ENCODE results near the gene TAF6L. TPM values are rescaled to one million over a fixed set of nuclear protein-coding genes. Genes with fewer than 3 reads are reported as not detected.

TAF6L gene
- total and polyA plus RNA-seq, 9 of the 15 experiments (the other 6 are each of a cell fraction or from before 2014, with no cell fraction given), result 0.04 to 45.5 (median 20.8) TPM

DNA sequence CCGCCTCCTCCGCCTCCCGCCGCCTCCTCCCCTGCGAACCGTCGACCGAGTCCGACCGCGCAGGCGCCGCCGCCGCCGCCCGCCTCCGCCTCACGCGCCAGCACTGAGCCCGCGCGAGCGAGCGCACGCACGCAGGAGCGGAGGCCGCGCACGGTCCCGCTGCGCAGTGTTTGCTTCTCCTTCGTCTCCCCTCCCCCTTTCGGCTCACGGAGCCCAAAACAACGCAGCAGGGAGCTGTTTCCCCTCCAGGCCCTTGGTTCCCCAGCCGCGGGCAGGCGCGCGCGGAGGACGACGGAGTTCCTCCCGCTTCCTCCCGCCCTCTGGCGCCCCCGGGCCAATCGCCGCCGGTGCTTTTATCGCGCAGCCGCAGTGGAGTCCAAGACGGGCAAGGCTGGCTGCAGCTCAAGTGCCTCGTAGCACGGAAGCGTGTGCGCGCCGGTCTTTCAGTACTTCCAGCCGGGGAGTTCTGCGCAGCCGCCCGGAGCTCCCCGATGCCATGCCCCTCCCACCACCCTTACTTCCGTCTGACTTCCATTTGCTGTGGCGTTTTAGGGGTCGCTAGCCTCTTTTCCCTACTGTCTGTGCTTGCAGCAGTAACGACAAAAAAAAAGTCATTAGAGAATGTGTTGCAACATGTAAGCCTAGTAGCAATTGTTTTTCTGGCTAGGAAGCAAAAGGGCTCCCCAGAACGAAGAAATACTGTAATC lies 43.9 kb upstream of the TAF6L start, which contains the start of gene HNRNPUL2 (continued):
- TF ChIP-seq GTF2E2 (tag; IDR thresholded peaks at IDR 0.05) (peak; percentile 81; the same call in 1 of the 2 replicates), HEY1 (CRISPR knock-in tag; IDR thresholded peaks at IDR 0.05; ENCODE audit: borderline replicate concordance) (0 out of 2 replicates have a peak, but pooled peaks have one; percentile 22), NEUROD1 (IDR thresholded peaks at IDR 0.05; ENCODE audit: borderline replicate concordance, low read depth, low read length, partially characterized antibody) (peak; percentile 15), PURB (CRISPR knock-in tag; IDR thresholded peaks at IDR 0.05; ENCODE audit: low read depth) (no peak), DACH1 (IDR thresholded peaks at IDR 0.05; ENCODE audit: partially characterized antibody) (no peak), RAD21 (CRISPR knock-in tag; conservative IDR thresholded peaks at IDR 0.05 in 1 of 2, IDR thresholded peaks at IDR 0.05 in 1 of 2) (no peak), RBM39 (optimal IDR thresholded peaks at IDR 0.05; ENCODE audit: low read depth, low read length) (no peak), GATA2 (CRISPR knock-in tag; IDR thresholded peaks at IDR 0.05) (no peak), NFYB (IDR thresholded peaks at IDR 0.05; ENCODE audit: extremely low read depth, insufficient read length) (no peak), GTF2F1 (IDR thresholded peaks at IDR 0.05; ENCODE audit: low read depth, low read length) (no peak), FOXM1 (IDR thresholded peaks at IDR 0.05; ENCODE audit: low read depth) (no peak), FOXM1 (CRISPR knock-in tag; IDR thresholded peaks at IDR 0.05; ENCODE audit: low read depth) (peak; percentile 75), POLR2A (conservative IDR thresholded peaks at IDR 0.05) (peak; percentile 95), KDM1A (IDR thresholded peaks at IDR 0.05) (no peak)
- TF ChIP-seq, protein P1, sequence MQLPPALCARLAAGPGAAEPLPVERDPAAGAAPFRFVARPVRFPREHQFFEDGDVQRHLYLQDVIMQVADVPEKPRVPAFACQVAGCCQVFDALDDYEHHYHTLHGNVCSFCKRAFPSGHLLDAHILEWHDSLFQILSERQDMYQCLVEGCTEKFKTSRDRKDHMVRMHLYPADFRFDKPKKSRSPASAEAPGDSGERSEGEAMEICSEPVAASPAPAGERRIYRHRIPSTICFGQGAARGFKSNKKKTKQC (CRISPR knock-in tag; IDR thresholded peaks at IDR 0.05), result peak; percentile 83; the same call in 1 of the 2 replicates
- TF ChIP-seq, protein P2, sequence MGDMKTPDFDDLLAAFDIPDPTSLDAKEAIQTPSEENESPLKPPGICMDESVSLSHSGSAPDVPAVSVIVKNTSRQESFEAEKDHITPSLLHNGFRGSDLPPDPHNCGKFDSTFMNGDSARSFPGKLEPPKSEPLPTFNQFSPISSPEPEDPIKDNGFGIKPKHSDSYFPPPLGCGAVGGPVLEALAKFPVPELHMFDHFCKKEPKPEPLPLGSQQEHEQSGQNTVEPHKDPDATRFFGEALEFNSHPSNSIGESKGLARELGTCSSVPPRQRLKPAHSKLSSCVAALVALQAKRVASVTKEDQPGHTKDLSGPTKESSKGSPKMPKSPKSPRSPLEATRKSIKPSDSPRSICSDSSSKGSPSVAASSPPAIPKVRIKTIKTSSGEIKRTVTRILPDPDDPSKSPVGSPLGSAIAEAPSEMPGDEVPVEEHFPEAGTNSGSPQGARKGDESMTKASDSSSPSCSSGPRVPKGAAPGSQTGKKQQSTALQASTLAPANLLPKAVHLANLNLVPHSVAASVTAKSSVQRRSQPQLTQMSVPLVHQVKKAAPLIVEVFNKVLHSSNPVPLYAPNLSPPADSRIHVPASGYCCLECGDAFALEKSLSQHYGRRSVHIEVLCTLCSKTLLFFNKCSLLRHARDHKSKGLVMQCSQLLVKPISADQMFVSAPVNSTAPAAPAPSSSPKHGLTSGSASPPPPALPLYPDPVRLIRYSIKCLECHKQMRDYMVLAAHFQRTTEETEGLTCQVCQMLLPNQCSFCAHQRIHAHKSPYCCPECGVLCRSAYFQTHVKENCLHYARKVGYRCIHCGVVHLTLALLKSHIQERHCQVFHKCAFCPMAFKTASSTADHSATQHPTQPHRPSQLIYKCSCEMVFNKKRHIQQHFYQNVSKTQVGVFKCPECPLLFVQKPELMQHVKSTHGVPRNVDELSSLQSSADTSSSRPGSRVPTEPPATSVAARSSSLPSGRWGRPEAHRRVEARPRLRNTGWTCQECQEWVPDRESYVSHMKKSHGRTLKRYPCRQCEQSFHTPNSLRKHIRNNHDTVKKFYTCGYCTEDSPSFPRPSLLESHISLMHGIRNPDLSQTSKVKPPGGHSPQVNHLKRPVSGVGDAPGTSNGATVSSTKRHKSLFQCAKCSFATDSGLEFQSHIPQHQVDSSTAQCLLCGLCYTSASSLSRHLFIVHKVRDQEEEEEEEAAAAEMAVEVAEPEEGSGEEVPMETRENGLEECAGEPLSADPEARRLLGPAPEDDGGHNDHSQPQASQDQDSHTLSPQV (IDR thresholded peaks at IDR 0.05), result peak; percentile 91; the same call in 1 of the 2 replicates
- TF ChIP-seq, protein P3, sequence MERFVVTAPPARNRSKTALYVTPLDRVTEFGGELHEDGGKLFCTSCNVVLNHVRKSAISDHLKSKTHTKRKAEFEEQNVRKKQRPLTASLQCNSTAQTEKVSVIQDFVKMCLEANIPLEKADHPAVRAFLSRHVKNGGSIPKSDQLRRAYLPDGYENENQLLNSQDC (CRISPR knock-in tag; IDR thresholded peaks at IDR 0.05), result 0 out of 2 replicates have a peak, but pooled peaks have one; percentile 54
- TF ChIP-seq, protein P4, sequence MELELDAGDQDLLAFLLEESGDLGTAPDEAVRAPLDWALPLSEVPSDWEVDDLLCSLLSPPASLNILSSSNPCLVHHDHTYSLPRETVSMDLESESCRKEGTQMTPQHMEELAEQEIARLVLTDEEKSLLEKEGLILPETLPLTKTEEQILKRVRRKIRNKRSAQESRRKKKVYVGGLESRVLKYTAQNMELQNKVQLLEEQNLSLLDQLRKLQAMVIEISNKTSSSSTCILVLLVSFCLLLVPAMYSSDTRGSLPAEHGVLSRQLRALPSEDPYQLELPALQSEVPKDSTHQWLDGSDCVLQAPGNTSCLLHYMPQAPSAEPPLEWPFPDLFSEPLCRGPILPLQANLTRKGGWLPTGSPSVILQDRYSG (tag; conservative IDR thresholded peaks at IDR 0.05; ENCODE audit: low read depth), result no peak
- TF ChIP-seq, protein P5, sequence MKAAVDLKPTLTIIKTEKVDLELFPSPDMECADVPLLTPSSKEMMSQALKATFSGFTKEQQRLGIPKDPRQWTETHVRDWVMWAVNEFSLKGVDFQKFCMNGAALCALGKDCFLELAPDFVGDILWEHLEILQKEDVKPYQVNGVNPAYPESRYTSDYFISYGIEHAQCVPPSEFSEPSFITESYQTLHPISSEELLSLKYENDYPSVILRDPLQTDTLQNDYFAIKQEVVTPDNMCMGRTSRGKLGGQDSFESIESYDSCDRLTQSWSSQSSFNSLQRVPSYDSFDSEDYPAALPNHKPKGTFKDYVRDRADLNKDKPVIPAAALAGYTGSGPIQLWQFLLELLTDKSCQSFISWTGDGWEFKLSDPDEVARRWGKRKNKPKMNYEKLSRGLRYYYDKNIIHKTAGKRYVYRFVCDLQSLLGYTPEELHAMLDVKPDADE (conservative IDR thresholded peaks at IDR 0.05; ENCODE audit: control insufficient read depth, low read depth, low read length), result peak; percentile 31; the same call in 1 of the 2 replicates
- TF ChIP-seq, protein P6, sequence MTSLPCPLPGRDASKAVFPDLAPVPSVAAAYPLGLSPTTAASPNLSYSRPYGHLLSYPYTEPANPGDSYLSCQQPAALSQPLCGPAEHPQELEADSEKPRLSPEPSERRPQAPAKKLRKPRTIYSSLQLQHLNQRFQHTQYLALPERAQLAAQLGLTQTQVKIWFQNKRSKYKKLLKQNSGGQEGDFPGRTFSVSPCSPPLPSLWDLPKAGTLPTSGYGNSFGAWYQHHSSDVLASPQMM (CRISPR knock-in tag; IDR thresholded peaks at IDR 0.05), result no peak
